ENCODE measurements around the gene ALB. TPM values are rescaled to one million over a fixed set of nuclear protein-coding genes. Genes with fewer than 3 reads are reported as not detected.

The ALB gene
- total RNA-seq, 1 donor from 2014 or later, result 11.6 TPM

- H3K27ac Mint-ChIP-seq, result no peak overlapping the region
- H3K4me3 Mint-ChIP-seq (ENCODE audit: low read depth), result no peak overlapping the region
- H3K27me3 Mint-ChIP-seq, result no peaks in the 10 kb centered on the region
- DNase-seq (ENCODE audit: low spot score, unreplicated experiment), result no peak
- peaks cover 4% of the 10 kb centered on the region for H3K36me3 Mint-ChIP-seq (ENCODE audit: insufficient read depth)
- peaks cover 14% of the 10 kb centered on the region for H3K9me3 Mint-ChIP-seq (ENCODE audit: low read depth)
- TF ChIP-seq CTCF (IDR thresholded peaks at IDR 0.05; ENCODE audit: unreplicated experiment), result no peak
- peaks cover 5% of the 10 kb centered on the region for H3K4me1 Mint-ChIP-seq (ENCODE audit: low read depth)
Observed at GRCh38 chr4:73421708-73422457, 17.8 kb downstream of the ALB start.

DNA sequence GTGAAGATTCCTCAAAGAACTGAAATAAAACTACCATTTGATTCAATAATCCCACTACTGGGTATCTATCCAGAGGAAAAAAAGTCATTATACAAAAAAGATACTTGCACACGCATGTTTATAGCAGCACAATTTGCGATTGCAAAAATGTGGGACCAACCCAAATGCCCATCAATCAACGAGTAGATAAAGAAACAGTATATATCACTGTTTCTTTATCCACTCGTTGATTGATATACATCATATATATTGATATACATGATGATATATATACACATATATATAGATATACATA, 18.3 kb downstream of the ALB start:
- Mint-ChIP-seq H3K27me3 (no peaks in the 10 kb centered on the region), H3K36me3 (ENCODE audit: insufficient read depth) (peaks cover 4% of the 10 kb centered on the region), H3K4me1 (ENCODE audit: low read depth) (peaks cover 5% of the 10 kb centered on the region), H3K4me3 (ENCODE audit: low read depth) (no peak overlapping the region), H3K27ac (no peak overlapping the region), H3K9me3 (ENCODE audit: low read depth) (peaks cover 15% of the 10 kb centered on the region)
- no peak for DNase-seq (ENCODE audit: low spot score, unreplicated experiment)
- no peak for TF ChIP-seq CTCF (IDR thresholded peaks at IDR 0.05; ENCODE audit: unreplicated experiment)

- no peak for DNase-seq (ENCODE audit: low spot score, unreplicated experiment)
- Mint-ChIP-seq H3K27me3 (no peaks in the 10 kb centered on the region), H3K4me3 (ENCODE audit: low read depth) (no peak overlapping the region), H3K4me1 (ENCODE audit: low read depth) (peaks cover 5% of the 10 kb centered on the region), H3K27ac (no peak overlapping the region), H3K36me3 (ENCODE audit: insufficient read depth) (peaks cover 4% of the 10 kb centered on the region), H3K9me3 (ENCODE audit: low read depth) (peaks cover 15% of the 10 kb centered on the region)
- TF ChIP-seq CTCF (IDR thresholded peaks at IDR 0.05; ENCODE audit: unreplicated experiment), result no peak
Observed at GRCh38 chr4:73423184-73423583, 19.1 kb downstream of the ALB start.

- H3K9me3 Mint-ChIP-seq (ENCODE audit: low read depth), result peaks cover 16% of the 10 kb centered on the region
- no peak overlapping the region for H3K4me3 Mint-ChIP-seq (ENCODE audit: low read depth)
- no peak for DNase-seq (ENCODE audit: low spot score, unreplicated experiment)
- H3K27ac Mint-ChIP-seq, result no peak overlapping the region
- H3K4me1 Mint-ChIP-seq (ENCODE audit: low read depth), result peaks cover 17% of the 10 kb centered on the region
- no peaks in the 10 kb centered on the region for H3K27me3 Mint-ChIP-seq
- H3K36me3 Mint-ChIP-seq (ENCODE audit: insufficient read depth), result peaks cover 4% of the 10 kb centered on the region
- TF ChIP-seq CTCF (IDR thresholded peaks at IDR 0.05; ENCODE audit: unreplicated experiment), result no peak
Observed at GRCh38 chr4:73426666-73427065, 22.6 kb downstream of the ALB start.

DNA sequence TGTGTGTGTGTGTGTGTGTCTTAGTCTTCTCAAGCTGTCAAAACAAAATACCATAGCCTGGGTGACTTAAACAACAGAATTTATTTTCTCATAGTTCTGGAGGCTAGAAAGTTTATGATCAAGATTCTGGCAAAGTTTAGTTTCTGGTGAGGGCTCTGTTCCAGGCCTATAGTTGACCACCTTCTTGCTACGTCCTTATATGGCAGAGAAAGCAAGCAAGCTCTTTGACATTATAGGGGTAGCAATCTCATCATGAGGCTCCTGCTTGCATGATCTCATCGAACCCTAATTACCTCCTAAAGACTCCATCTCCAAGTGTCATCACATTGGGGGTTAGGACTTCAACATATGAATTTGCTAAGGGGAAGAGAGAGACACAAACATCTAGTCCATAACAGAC, 25.0 kb downstream of the ALB start:
- Mint-ChIP-seq H3K9me3 (ENCODE audit: low read depth) (peaks cover 12% of the 10 kb centered on the region), H3K4me1 (ENCODE audit: low read depth) (peaks cover 29% of the 10 kb centered on the region), H3K4me3 (ENCODE audit: low read depth) (no peak overlapping the region), H3K27ac (no peak overlapping the region), H3K36me3 (ENCODE audit: insufficient read depth) (peaks cover 2% of the 10 kb centered on the region), H3K27me3 (no peaks in the 10 kb centered on the region)
- DNase-seq (ENCODE audit: low spot score, unreplicated experiment), result no peak
- no peak for TF ChIP-seq CTCF (IDR thresholded peaks at IDR 0.05; ENCODE audit: unreplicated experiment)

Measured in progenitor cell of endocrine pancreas (in vitro differentiated cells).